ENCODE data around the gene RXRG.

- TF ChIP-seq EZH2 (IDR thresholded peaks at IDR 0.05) (no peak), EZH2phosphoT487 (IDR thresholded peaks at IDR 0.05; ENCODE audit: borderline replicate concordance) (no peak)
- TF ChIP-seq, protein P1, sequence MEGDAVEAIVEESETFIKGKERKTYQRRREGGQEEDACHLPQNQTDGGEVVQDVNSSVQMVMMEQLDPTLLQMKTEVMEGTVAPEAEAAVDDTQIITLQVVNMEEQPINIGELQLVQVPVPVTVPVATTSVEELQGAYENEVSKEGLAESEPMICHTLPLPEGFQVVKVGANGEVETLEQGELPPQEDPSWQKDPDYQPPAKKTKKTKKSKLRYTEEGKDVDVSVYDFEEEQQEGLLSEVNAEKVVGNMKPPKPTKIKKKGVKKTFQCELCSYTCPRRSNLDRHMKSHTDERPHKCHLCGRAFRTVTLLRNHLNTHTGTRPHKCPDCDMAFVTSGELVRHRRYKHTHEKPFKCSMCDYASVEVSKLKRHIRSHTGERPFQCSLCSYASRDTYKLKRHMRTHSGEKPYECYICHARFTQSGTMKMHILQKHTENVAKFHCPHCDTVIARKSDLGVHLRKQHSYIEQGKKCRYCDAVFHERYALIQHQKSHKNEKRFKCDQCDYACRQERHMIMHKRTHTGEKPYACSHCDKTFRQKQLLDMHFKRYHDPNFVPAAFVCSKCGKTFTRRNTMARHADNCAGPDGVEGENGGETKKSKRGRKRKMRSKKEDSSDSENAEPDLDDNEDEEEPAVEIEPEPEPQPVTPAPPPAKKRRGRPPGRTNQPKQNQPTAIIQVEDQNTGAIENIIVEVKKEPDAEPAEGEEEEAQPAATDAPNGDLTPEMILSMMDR (IDR thresholded peaks at IDR 0.05 in 2 of 3, conservative IDR thresholded peaks at IDR 0.05 in 1 of 3; ENCODE audit: borderline replicate concordance in 1 of 3, insufficient read depth in 1 of 3, low read depth in 2 of 3, low read length in 2 of 3) = no peak
Observed at GRCh38 chr1:165355139-165355976, 89.6 kb downstream of the RXRG start.

Data from HCT116 (cell line).